NCI-H187 (cell line): Measurements from ENCODE around the gene KIF23.
"Not testable (repeated sequence)": the region's sequence is repeated elsewhere in the genome, so short reads cannot be mapped to it uniquely, and the experiment has no call there.

Experiments
- DNase-seq, 2 experiments: peaks; one replicate each; lab custom pipeline; 2025; lab: John Stamatoyannopoulos, UW

KIF23 gene

GRCh38 chr15:69413822-69414700, at the start of gene KIF23:
Gene KIF23 (plus strand): TSS chr15:69414349. CDS start chr15:69414466, 117 bp downstream.
- DNase-seq, result peak; percentile 52 to 93

GRCh38 chr15:69367236-69367635, 46.9 kb upstream of the KIF23 start:
- DNase-seq, result no peak

DNA sequence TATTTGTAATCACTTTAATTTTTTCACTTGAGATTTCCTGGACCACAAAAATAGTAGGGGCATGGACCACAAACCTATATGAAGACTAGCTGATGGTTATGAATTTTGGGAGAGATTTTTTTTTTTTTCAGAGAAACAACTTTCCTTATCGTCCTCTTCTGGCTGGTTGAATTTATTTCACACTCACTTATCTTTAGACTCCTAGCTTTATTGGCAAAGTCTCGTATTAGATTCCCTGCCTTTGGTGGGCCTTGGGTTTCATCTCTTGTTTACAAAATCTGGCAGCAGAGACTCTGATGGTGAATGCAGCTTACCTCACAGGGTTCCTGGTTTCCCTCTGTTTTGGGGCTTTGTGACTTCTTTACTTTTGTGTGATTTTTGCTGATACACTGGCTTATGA, 44.5 kb upstream of the KIF23 start:
- no peak for DNase-seq

- DNase-seq, result no peak
Observed at GRCh38 chr15:69373406-69373805, 40.7 kb upstream of the KIF23 start.

GRCh38 chr15:69375151-69375790, 38.9 kb upstream of the KIF23 start:
- DNase-seq, result no peak

- no peak for DNase-seq
Observed at GRCh38 chr15:69377216-69377970, 36.8 kb upstream of the KIF23 start.

- DNase-seq, result no peak
Observed at GRCh38 chr15:69380100-69380725, 33.9 kb upstream of the KIF23 start.

GRCh38 chr15:69380726-69381105, 33.4 kb upstream of the KIF23 start:
- DNase-seq, result no peak

- DNase-seq, result not testable (repeated sequence)
Observed at GRCh38 chr15:69382176-69382575, 32.0 kb upstream of the KIF23 start.

DNA sequence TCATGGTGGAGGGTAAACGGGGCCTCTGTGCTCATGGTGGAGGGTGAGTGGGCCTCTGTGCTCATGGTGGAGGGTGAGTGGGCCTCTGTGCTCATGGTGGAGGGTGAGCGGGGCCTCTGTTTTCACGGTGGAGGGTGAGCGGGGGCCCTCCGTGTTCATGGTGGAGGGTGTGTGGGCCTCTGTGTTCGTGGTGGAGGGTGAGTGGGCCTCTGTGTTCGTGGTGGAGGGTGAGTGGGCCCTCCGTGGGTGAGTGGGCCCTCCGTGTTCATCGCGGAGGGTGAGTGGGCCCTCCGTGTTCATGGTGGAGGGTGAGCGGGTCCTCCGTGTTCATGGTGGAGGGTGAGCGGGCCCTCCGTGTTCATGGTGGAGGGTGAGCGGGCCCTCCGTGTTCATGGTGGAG, 30.1 kb upstream of the KIF23 start:
- DNase-seq, result not testable (repeated sequence)

DNA sequence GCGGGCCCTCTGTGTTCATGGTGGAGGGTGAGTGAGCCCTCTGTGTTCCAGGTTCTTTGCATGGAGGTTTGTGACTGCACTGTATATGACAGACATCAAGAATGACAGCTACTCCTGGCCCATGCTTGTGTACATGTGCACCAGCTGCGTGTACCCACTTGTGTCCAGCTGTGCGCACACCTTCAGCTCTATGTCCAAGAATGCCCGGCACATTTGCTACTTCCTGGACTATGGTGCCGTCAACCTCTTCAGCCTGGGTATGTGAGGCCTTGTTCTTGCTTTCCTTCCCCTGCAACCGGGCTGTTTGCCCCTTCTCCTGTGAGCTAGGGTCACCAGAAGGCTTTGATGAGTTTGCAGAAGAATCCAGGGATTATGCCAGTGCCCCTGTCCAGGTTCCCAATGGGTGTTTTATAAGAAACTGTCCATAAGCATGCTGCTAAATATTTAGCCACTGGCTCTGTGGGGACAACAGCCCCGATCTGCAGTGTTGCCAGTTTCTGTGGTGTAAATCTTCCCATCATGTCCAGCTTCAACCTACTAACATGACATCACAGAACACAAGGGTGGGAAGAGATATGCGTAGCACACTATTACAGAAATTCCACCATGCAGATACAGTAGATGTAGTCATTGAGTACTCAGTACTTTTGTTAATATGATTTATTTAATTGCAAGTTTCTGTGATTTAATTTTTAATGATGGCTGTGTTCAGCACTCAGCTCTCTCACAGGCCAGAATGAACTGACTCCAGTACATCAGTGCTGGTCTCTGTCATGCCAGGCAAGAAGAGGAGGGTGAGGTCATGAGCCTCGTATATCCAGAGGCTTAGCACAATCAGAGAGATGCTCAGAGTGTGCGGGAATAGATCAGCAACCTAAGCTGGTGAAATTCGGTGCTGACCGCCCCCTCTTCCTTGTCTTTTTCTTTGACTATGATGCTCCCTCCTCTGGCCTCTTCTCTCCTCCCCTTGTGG, 29.2 kb upstream of the KIF23 start:
- no peak for DNase-seq

- no peak for DNase-seq
Observed at GRCh38 chr15:69385831-69386230, 28.3 kb upstream of the KIF23 start.

DNA sequence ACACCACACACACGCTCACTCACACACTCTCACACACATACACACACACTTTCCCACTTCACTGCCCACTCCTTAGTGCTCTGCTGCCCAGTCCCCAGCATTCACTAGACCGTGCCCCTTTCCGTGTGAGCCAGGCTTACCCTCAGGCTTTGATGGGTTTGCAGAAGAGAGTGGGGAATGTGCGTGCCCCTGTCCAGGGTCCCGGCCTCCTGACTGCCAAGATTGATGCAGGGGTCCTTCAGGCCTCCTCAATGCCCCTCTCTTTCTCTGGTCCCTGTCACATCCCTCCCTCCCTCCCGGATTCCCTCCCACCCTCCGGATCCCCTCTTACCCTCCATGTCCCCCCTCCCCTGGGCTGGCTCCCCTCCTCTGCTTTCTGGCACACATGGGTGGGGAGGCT, 27.9 kb upstream of the KIF23 start:
- no peak for DNase-seq

DNA sequence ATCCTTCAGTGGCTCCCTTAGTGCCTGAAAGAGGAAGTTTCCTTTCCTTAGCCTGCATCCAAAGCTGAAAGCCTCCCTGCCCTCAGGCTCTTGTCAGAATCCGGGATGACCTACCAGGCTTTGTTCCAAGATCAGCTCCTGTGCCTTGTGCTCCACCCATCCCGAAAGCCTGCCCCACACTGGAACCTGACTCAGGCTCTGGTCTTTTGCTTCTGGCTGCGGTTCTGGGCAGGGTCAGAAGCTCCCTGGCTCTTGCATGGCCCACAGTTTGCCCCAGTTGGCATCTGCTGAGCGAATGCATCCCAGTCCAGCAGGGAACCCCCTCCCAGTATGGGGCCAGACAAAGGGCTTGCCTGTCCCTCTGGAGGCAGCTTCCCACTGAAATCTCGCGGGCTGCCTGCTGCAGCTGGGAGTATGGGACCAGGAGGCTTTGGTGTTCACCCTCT, 25.9 kb upstream of the KIF23 start:
- DNase-seq, result no peak

- DNase-seq, result no peak
Observed at GRCh38 chr15:69389426-69389825, 24.7 kb upstream of the KIF23 start.

DNA sequence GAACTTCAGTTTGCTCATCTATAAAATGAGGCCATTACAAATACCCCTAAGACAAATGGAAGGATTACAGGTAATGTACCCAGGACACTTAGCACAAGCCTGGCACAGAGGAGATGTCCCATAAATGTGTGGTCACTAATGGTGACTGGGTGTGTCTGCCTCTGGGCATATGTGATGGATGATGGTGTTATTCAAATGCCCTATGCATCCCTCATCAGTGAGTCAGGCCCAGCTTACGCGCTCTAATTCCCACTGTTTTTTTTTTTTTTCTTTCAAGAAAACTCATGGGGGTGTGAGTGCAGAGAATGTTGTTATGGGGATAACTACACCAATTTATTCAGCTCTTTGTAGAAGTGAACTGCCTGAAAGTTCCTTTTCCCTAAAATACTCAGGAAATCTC, 23.6 kb upstream of the KIF23 start:
- DNase-seq, result no peak

GRCh38 chr15:69391046-69391757, 22.9 kb upstream of the KIF23 start:
- DNase-seq, result no peak

- no peak for DNase-seq
Observed at GRCh38 chr15:69392352-69392751, 21.8 kb upstream of the KIF23 start.

GRCh38 chr15:69393831-69394491, 20.2 kb upstream of the KIF23 start:
- no peak for DNase-seq
